NCI-H345 treated with DMSO at 0.1 percent for 48 hours (cell line): Measurements from ENCODE around the gene HSPA4.
"Not testable (repeated sequence)": the region's sequence is repeated elsewhere in the genome, so short reads cannot be mapped to it uniquely, and the experiment has no call there.

ENCODE experiments used
- DNase-seq: peaks from one replicate; lab custom pipeline; 2025; ENCODE audit not compliant: unreplicated experiment; lab: John Stamatoyannopoulos, UW

Gene HSPA4

GRCh38 chr5:133121611-133122150 is 69.9 kb downstream of the HSPA4 start:
- no peak for DNase-seq

DNA sequence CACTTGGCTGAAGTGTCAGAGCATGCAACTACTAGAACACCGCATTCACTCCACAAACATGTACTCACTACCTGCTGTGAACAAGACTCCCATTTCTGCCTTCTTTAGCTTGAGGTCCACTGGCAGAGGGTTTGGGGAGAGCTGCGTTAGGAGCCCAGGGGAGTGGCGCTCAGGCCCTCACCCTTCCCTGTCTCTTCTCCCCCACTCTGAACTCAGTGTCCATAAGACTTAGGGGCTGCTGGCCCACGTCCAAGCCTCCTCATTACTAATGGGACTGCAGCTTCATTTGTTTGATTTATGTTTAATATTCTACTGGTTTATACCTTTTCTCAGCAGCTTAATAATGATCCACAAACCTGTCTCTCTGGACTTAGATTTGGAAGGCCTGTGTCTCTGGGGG is 70.9 kb downstream of the HSPA4 start:
- DNase-seq, result no peak

DNA sequence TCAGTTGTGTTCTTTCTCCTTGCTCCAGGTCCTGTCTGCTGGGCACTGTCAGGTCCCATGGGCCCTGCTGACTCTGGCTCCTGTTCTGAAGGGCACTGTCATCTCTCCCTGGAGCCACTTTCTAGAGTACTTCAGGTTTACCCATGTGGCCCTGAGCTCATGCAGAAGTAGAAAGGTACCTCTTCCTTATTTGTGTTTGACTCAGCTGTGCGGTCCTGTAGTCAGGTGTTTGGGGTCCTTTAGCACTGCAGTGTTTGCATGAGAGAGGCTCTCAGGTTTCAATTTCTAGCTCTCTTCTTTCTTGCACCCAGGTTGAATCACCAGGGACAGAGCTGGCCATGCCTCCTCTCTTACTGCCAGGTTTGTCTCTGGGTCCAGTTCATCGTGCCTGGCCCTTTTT is 71.5 kb downstream of the HSPA4 start:
- no peak for DNase-seq

DNA sequence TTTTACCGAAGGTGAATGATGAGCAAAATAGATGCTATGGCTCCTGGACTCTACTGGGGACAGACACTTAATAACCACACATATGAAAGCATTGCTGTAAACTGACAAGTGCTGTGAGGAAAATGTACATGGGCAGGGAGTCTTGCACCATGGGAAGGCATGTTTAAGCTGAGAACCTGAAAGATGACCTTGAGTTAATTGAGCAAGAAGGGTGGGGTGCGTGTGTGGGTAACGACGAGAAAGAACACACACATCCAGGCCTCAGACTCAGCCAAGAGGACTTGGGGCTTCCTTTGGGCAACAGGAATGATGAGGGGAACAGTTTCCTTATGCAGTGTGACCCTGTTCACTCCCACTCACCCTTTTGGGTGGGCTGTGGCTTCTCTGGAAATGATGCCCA is 73.1 kb downstream of the HSPA4 start:
- DNase-seq, result no peak

GRCh38 chr5:133128066-133128465 is 76.3 kb downstream of the HSPA4 start:
- no peak for DNase-seq

DNA sequence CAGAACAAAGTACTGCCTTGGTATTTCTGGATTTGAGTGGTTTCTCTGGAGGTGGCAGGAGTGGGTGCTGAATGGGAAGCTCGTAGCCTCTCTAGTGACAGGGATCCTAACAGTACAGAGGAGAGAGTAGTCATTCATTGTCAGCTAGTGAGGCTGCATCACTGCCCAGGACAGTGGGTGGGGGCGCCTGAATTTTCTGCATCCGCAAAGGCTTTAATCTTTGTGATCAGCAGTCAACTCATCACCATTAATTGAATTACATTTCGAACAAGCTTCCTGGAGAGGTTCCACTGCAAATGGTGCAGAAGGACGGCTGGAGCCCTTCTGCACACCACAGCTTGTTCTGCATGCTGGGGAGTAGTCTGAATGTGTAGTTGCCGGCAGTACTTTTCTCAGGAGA is 77.5 kb downstream of the HSPA4 start:
- no peak for DNase-seq

GRCh38 chr5:133129950-133130349 is 78.1 kb downstream of the HSPA4 start:
- DNase-seq, result no peak

DNA sequence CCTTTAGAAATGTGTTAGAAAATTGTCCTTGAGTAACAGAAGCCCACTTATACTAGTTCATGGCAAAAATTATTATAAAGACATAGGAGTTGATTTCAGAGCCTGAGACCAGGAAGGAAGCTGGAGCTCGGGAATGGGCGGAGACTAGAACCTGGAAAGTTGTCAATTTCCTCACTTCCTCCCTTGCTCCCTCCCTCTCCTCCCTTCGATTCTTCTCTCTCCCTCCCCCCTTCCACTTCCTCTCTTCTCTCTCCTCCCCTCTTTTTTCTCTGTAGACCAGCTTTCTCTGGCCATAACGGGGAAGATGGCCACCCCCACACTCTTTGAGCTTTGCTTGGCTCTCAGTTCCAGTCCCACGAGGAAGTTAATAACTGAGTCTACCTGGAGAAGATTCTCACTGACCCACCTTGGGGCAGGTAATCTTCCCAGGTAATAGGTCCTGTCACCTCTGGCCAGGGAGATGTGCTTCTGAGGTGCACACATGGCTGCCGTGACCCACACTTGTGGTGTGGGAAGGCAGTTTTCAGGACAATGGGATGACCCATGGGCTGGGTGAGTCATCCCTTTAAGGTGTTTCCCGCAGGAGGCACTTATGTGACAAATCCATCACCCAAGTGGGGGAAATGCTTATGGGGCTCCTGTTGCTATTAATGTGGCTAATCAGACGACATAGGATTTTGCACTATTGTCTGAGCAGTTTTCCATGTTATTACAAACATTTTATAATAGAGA is 78.7 kb downstream of the HSPA4 start:
- DNase-seq, result no peak

DNA sequence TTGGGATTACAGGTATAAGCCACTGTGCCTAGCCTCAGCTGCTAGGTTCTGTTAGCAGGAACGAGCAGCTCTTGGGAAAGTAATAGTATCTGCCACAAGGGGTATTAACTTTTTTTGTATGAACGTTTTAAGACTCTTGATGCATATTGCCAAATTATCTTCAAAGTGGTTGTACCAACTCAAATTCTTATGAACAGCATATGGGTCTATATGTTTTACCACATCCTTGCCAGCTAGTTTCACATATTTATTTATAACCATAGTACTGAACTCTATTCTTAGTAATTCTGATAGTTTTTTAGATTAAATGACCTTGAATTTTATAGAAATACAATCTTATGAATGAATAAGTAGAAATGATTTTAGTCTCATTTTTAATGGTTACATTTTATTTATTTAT is 80.9 kb downstream of the HSPA4 start:
- DNase-seq, result no peak

DNA sequence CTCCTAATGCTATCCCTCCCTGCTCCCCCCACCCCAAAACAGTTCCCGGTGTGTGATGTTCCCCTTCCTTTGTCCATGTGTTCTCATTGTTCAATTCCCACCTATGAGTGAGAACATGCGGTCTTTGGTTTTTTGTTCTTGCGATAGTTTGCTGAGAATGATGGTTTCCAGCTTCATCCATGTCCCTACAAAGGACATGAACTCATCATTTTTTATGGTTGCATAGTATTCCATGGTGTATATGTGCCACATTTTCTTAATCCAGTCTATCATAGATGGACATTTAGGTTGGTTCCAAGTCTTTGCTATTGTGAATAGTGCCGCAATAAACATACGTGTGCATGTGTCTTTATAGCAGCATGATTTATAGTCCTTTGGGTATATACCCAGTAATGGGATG is 81.4 kb downstream of the HSPA4 start:
- not testable (repeated sequence) for DNase-seq

GRCh38 chr5:133136890-133137289 is 85.1 kb downstream of the HSPA4 start:
- not testable (repeated sequence) for DNase-seq

GRCh38 chr5:133140311-133140710 is 88.5 kb downstream of the HSPA4 start:
- DNase-seq, result no peak

DNA sequence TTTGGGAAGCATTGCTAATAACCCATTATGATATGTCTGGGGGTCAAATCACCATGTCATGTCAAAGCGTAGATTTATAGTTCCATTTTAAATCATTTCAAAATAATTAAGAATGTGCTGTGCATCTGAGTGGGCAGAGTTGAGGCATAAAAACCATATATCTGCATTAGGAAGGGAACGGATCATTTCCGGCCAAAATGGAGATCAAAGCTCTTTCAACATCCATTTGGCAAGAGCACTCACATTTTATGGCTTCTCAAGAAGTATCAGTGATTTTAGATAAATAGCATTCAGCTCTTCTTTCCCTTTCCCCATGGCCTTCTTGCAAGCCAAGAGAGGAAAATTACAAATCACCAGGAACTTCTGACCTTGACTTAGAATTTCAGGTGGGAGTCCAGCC is 89.9 kb downstream of the HSPA4 start:
- no peak for DNase-seq

DNA sequence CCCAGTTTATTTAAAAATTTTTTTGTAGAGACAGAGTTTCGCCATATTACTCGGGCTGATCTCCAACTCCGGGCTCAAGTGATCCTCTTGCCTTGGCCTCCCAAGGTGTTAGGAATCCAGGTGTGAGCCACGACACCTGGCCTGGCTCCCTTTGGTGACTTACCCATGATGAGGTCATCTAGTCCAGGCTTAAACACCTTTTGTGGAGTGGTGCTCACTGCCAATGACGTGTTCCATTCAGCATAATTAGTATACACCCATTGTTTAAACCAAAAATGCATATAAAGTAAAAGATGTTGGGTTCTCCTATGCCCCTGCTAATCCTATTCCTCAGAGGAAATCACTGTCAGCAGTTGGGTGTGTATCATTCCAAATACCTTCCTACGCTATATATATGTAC is 91.0 kb downstream of the HSPA4 start:
- DNase-seq, result no peak

DNA sequence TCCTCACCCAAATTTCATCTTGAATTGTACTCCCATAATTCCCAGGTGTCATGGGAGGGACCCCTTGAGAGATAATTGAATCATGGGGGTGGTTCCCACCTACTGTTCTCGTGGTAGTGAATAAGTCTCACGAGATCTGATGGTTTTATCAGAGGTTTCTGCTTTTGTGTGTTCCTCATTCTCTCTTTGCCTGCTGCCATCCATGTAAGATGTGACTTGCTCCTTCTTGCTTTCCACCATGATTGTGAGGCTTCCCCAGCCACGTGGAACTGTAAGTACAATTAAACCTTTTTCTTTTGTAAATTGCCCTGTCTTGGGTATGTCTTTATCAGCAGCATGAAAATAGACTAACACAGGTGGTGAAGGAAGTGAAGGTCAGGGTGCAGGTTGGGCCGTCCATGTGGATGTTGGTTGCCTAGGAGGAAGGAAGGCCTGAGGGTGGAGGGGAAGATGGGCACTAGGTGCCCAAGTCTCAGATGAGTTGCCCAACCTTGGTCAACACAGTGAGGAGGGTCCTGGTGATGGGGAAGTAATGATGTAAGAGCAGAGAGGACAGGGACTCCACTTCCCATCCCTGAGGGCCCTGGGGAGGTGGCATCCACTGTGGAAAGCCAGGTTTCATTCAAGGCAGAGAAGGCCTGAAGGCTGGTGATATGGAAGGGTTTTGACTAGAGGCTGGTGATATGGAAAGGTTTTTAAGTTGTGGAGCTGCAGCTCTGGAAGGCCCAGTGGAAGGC is 92.6 kb downstream of the HSPA4 start:
- no peak for DNase-seq

DNA sequence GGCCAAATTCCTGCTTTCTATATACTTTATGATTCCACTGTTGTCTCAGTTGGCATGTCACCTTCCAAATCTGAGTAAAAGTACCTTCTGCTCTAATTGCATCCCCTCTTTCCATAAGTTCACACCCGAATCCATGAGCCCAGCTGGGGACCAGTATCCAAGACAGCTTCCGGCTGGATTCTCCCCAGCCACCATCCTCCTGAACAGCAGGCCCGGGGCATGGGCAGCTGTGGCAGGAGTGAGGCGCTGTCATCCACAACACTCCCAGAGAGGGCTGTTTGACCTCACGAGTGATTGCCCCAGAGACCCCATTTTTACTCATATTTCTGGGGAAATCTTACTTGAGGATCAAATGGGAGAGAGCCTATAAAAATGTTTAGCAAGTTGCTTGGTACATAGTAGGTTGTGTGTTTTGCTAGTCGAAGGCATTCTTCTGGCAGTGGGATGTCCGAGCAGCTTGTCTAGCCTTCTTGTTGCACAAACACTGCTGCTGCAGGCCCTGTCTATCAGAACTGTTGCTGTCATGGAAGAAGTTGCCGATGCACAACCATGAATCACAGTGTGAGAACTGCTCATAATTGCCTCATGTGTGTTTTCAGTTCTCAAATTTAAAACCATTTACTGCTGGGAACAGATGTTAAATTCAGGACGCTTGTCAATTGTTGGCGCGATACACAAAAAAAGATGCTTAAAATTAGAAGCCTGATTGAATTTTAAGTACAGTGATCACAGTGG is 93.8 kb downstream of the HSPA4 start:
- no peak for DNase-seq

DNA sequence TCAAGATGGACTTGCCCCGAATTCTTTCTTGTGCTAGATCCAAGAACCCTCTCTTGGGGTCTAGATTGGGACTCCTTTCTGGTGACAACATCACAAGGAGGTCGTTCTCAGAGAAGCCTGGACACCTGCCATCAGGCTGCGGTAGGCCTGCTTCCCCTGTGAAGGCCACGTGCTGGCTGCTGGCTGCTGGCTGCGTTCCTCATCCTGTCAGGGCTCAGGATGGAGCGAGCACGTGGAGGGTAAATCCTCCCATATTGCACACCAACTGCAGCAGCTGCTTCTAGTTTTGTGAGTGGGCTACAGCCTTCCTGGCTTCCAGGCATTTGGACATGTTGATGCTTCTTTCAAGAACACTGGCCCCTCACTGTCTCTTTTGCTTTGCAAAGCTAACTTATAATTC is 95.6 kb downstream of the HSPA4 start:
- DNase-seq, result no peak

DNA sequence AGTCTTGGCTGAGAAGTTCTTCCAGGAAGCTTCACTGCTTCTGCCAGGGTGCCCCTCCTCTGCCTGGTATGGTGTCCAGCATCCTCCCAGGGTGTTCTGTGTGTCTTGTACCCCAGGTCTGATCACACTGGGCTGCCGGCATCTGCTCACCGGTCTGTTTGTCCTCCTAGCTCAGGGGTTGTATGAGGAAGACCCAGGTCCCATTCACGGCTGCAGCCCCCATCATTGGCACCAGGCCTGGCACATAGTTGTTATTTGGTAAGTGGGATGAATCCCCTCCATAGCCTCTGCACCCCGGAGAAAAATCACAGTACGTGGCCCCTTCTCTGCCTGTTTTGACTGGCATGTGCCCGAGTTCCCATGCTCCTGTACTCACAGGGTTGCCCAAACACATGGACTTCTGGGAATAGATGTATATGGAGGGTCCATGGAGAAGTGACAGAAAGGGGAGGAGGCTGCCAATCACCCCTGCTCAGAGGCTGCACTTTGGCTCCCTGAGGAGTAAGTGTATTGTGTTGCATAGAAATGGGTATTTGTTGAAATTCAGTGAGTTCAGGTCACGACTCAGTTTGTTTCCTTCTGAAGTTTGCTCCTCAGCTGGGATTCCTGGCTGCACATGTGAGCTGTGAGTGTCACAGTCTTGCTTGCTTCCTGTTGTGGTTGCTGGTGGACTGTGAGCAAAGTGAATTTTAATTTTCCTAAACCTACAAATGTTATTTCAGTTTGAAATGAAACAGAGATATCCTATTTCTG is 96.2 kb downstream of the HSPA4 start:
- no peak for DNase-seq

DNA sequence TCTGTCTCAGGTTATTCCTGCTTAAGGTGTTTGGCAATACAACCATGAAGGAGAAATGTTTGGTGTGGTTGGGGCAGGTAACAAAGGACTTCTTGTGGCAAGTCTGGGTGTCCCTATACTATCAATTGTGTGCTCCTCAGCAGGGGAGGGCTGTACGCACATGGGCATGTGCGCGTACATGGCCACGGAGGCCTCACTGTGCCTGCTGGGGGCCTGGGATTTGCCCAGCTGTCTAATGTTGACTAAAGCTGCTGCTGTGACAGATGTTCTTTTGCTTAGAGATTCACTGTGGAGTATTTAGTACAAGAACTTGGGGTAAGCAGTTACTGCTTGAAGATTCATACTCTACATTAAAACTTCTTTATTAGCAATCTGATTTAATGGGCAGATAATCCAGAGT is 97.5 kb downstream of the HSPA4 start:
- no peak for DNase-seq

- DNase-seq, result no peak
Measured at GRCh38 chr5:133150909-133151544, 99.2 kb downstream of the HSPA4 start.
